Stimulated activated CD4-positive, alpha-beta T cell treated with anti-CD3 and anti-CD28 coated beads, Interleukin-2, amount 100 ng/mL, for 48 hours (primary cell): ENCODE data around the gene MDN1.
"Not testable (repeated sequence)": the region's sequence is repeated elsewhere in the genome, so short reads cannot be mapped to it uniquely, and the experiment has no call there.

Experiments used
- DNase-seq, 2 donors: peaks; one replicate each; pipeline ENCODE4 v3.0.0-alpha.2; 2020

The MDN1 gene

DNA sequence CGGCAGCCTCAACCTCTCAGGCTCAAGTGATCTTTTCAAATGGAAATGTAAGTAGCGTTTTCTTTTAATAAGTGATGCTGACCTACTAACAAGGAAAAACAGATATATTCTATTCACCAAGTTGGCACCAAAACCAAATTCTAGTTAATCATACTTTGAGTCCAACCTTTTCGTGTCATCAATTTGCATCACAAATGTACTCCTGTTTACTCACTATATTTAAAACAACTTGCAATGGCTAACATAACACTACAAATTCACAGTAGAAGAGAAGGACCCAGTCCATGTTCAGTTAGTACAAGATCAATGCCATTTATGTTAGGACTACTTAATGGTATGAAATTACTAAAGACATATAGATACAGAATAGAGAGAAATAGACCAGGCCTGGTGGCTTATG is 50.0 kb downstream of the MDN1 start:
- no peak for DNase-seq

DNA sequence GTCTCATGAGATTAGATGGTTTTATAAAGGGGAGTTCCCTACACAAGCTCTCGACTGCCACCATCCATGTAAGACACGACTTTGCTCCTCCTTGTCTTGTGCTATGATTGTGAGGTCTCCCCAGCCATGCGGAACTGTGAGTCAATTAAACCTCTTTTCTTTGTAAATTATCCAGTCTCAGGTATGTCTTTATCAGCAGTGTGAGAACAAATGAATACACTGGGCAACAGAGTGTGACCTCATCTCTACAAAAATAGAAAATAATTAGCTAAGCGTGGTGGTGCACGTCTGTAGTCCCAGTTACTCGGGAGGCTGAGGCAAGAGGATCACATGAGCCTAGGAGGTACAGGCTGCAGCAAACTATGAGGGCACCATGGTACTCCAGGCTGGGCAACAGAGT is 51.3 kb downstream of the MDN1 start:
- DNase-seq = no peak

DNA sequence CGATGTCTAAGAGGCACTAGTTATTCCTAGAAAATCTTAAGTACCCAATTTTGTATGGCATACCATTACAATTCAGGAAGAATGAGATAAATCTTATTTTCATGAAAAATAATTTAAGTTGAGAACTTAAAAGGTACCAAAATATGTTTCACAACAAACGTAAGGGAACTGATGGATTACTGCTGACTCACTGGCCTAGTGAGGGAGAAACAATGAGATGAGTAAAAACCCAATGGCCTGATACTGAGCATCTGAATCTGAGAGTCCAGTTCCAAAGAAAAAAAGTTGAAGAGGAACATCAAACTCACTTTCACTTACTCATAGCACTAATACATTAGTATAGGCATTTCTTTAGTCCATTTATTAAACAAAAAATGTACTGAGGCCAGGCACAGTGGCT is 56.0 kb downstream of the MDN1 start:
- no peak for DNase-seq

DNA sequence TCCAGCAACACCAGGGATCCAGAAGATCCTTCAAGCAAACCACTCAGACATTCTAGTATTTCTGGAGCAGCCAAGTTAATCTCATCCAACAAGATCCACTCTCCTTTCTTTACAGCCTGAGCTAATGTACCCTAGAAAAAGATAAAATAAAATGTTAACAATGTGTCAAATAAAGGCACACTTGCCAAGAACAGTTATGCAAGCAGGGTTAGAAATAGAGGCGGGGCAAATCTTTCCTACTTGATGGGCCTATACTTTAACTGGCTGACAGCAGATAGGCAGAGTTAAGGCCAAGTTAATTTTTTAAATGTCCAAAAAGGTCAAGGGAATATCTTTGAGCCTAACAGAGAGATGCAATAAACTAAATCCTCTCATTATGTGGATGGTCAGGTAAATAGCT is 60.8 kb downstream of the MDN1 start:
- no peak for DNase-seq

DNA sequence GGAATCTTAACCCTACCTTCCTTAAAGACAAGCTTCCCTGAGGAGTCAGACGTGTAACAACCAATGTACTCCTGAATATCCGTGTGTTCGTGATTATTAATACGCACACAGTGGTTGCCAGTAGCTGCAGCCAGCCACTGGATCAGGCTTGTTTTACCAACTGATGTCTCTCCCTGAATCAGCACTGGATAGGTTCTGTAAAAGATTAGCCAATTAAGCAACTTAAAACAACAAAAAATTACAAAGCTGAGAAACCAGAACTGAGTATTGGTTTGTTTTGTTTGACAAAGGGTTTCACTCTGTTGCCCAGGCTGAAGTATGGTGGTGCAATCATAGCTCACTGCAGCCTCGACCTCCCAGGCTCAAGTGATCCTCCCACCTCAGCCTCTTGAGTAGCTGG is 69.3 kb downstream of the MDN1 start:
- DNase-seq = no peak

DNA sequence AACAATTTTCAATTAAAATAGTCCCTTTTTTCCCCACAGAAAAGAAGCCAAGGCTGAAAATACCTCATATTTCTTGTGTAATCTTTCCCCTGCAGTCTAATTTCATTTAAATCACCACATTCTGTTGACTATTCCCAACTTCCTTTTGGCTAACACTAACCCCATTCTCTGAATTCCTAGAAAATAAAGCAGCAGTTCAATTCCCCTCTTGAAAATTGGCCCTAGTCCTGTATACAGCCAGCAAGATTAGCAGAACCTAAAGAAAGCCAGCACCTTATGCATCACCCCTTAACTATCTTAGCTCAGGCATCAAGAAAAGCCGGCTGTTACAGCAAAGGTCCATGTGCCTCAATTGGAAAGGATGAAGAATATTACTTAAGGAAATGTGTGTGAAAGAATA is 69.7 kb downstream of the MDN1 start:
- DNase-seq = no peak

DNA sequence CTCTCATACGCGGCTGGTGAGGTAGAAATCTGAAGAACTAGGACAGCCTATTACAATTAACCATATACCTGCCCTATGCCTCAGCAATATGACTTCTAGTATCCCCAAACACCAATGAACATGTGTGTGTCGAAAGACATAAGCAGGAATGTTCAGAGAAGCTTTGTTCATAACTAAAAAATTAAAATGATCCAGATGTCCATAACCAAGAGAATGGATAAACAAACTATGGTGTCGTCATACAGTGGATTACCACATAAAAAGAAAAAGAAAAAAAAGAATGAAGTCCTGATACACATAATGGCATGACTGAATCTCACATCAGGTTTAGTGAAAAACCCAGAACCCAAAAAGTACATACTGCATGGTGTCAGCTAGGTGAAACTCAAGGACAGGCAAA is 73.9 kb downstream of the MDN1 start:
- DNase-seq = no peak

DNA sequence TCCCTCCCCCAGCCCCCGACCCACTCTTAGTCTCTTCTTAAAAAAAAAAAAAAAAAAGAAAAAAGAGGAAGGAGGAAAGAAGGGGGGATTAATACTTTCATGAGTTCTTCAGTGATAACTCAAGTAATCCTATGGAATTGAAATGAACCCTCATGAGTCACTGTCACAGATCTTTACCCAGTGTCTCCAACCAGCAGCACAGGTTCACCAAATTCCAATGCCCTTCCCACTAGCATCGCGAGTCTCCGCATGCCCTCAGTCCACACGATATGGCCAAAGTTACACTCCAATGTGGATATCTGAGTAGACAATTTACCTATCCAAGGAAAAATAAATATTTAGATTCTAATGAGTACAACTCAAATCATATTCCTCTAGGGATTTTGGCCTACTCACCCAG is 74.5 kb downstream of the MDN1 start:
- no peak for DNase-seq

DNA sequence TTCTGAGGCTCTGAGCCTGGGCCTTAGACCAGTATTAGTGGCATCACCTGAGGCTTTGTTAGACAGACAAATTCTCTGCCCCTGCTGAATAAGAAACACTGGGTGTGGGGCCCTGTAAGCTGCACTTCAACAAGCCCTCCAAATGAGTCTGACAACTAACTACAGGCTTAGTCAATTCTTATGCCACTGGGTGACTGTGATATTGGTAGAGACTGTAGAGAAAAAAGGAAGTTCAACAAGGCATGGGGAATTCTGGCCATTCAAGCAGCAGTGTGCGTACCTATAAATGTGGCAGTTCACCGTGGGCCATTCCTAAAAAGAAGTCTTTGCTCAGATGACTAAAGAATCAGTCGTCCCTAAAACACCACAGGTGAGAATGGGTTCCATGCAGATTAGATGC is 82.7 kb downstream of the MDN1 start:
- DNase-seq = no peak

DNA sequence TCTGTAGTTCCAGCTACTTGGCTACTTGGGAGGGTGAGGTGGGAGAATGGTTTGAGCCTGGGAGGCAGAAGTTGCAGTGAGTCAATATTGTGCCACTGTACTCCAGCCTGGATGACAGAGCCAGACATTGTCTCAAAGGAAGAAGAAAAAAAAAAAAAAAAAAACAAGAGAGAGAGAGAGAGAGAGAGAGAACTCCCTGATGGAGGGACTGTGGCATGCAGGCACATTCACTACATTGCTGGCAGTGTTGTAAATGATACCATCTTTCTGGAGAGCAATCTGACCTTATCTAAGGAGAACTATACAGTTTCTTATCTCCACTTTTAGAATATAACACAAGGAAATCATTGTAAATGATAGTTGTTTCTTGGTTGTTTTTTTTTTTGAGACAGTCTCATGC is 85.1 kb downstream of the MDN1 start:
- no peak for DNase-seq

DNA sequence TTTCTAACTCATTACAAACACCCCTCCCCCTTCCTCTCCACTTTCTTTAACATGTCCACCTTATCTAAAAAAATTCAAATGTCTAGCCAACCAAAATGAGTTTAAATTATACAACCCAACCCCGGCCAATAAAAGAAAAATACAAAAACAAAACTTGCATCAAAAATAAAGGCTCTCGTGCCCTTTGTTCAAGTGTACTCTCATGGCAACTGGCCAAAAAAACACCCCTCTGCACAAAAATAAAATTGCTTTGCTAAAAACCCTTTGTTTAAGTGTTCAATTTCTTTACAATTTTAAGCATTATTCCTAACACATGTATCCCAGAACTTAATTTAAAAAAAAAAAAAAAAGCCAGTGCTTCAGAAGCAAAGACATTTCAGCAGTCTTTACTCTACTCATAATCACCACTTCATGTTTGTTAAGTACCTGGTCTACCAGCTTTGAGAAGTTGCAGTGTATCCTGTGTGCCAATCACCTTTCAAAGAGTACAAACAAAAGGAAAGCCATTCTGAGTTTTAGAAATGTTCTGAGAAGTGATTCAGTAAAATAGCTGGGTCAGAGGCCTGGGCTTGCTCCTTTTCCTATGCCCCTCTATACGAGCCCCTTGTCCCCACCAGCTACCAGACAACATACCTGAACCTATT is 87.5 kb downstream of the MDN1 start:
- no peak for DNase-seq

DNA sequence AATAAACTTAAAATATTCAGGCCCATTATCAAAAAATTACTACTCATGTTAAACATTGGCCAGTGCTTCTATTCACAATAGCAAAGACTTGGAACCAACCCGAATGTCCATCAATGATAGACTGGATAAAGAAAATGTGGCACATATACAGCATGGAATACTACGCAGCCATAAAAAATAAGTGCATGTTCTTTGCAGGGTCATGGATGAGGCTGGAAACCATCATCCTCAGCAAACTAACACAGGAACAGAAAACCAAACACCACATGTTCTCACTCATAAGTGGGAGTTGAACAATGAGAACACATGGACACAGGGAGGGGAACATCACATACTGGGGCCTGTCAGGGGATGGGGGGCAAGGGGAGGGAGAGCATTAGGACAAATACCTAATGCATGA is 88.3 kb downstream of the MDN1 start:
- DNase-seq = not testable (repeated sequence)

DNA sequence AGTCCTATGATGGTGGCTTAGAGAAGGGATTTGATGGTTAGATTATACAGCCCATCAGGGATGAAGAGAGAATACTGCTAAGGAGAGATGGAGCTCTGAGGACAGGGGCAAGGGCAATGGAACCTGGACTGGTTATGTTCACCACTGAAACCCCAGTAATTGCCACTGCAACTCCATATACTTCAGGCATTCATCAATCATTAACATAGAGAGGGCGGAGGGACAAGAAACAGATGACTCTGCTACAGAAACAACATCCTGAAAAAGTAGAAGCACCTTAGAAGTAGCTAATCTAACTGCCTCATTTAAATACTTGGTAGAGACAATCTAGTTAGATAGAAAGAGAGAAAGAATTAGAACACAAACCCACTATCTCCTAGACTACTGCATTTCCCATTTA is 89.8 kb downstream of the MDN1 start:
- DNase-seq = no peak

DNA sequence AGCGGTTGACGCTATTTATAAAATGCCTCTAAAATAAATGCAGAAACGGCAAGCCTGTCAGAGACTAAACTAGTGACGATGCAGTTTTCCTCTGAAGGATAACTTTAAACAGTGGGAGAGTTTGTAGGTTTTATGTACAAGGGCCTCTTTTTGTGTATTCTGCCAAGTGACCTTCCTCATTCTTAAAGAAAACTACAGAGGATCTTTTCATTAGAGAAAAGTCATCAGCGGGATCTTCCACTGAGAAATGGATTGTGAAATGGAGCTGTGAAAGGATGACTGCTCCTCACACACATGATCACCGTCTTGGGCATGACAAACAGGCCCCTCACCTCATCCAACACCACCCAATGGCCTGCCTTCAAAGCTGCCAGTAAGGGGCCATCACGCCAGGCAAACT is 92.1 kb downstream of the MDN1 start:
- DNase-seq = no peak

DNA sequence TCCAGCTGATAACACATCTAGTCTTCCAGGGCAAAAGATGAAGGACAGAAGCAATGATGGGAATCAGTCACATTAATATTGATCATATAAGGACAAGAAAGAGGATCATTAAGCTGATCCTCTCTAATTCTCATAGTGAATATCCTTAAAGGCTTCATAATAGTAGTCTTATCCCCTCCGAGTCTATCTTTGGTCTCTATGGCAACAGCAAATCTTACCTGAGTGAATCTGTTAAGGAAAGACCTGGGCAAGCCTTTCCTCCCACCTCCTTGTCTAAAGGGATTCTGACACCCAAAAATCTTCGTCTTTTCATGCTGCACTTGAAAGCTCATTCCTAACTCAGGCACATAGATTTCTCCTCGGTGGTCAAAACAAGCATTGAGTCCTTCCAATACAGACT is 94.6 kb downstream of the MDN1 start:
- no peak for DNase-seq

DNA sequence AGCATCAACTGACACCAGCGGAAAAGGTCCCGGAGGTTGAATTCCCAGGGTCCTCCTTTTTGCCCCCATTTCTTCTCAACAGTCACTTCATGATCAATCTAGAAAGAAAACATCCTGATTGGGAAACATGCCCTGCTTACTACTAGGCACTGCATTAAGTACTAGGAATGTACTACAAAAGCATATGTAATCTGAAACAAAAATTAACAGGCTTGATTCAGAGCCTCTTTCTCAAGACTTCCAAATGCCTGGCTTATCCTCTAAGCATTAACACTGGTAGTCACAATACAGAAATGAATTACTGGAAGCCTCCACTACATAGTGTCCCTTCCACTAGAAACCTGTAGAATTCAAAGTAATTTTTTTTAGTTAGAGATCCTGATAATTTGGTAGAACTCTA is 96.5 kb downstream of the MDN1 start:
- DNase-seq = no peak

DNA sequence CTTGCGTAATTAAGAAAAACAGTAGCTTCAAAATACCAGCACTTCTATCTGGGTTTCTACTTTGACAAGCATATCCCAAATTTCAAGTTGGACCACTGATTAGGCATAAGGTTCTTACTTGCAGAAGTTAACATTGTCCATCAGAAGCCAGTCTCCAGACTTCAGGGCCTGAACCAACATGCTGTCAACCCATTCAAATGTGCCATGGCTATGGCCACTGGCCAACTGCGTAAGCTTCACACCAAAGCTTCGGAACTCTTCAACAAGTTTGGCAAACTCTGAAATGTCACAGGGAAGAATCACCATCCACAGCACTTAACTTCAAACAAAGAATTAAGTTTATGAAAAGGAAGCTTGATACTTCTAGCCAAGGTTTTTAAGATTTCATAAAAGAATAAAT is 103.1 kb downstream of the MDN1 start:
- no peak for DNase-seq

DNA sequence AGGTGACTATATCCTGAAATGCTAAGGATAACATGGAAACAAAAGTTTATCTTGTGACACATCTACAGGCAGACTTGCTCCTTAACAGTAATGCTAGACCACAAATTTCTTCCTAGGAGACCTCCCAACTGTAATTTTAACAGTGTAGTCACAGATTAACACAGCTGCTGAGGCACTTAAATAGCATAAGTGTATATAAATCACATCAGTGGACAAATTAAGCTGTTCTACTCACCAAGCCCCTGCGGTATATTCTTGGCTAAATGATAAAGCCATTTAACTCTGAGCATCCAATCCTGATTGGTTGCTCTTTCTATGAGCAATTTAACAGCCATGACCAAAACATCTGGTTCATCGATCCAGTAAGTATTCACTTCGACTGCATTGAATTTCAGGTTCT is 107.8 kb downstream of the MDN1 start:
- DNase-seq = no peak

DNA sequence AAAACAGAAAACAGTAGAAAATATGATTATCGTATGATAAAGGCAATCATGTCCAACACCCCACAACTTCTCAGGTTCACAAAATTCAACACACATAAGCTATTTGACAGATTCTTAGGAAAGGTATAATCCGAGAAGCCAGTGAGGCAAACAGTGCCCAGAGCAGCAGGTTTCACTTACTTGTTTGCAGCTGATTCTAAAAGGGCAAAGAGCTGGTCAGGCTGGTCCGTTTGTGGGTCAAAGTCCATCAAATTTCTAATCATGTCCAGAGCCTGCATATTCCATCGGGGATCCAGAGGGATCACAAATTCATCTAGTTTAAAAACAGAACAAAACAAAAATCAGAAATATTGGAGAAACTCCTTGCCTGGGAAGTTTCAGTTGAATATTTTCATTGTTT is 111.3 kb downstream of the MDN1 start:
- DNase-seq = no peak

DNA sequence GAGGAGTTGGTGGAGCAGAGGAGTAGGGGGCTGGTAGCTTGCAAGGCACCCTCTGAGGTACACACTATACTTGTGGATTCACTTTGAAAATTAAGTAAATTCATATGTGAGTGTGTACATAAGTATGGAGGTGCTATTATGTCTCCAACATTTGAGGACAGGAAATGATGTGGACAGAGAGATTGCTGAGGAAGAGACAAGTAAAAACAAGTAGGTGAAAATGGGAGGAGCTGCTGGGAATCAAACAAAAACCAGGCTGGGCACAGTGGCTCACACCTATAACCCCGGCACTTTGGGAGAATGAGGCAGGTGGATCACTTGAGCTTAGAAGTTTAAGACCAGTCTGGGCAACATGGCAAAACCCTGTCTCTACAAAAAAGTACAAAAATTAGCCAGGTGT is 111.8 kb downstream of the MDN1 start:
- no peak for DNase-seq

DNA sequence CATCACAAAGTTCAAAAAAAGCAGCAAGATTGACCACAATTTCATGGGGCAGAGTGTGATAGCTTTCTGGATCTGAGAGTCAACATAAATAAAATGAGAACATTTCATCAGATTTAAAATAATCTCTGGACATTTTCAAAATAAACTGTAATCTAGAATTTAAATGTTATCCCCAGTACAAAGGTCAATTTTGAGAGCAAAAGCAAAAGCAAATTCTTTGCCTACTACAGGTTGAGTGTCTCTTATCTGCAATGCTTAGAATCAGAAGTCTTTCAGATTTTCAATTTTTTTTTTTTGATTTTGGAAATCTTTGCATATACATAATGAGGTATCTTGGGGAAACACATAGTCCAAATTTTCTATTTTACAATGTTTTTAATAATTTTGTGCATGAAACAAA is 113.5 kb downstream of the MDN1 start:
- DNase-seq = no peak

DNA sequence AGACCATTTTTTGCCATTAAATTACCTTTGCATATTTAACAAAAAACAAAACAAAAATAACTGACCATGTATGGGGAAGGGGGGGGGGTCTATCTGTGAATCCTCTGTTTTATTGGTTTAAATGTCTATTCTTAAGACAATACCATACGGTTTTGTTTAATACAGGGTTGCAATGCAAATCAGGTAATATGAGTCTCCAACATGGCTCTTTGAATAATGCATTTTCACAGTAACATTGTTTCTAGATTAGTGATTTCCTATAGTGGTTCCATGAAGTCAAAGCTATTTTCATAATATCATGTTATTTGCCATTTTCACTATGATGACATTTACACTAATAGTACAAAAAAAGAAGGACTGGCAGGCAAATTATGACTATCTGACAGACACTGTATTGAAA is 116.3 kb downstream of the MDN1 start:
- no peak for DNase-seq

DNA sequence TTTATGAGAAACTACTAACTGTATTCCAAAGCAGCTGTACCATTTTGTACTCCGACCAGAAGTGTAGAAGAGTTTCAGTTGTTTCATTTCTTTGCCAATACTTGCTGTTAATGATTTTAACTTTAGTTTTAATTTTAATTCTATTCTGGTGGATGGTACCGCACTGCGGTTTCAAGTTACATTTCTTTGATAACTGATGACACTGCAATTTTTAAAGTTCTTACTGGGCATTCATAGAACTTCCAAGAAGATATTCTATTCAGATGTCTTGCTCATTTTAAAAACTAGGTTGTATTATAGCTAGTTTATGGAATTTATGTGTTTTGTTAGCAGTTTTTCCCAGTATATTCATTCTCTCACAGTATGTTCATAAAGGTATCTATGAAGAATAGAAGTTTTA is 117.2 kb downstream of the MDN1 start:
- DNase-seq = no peak

DNA sequence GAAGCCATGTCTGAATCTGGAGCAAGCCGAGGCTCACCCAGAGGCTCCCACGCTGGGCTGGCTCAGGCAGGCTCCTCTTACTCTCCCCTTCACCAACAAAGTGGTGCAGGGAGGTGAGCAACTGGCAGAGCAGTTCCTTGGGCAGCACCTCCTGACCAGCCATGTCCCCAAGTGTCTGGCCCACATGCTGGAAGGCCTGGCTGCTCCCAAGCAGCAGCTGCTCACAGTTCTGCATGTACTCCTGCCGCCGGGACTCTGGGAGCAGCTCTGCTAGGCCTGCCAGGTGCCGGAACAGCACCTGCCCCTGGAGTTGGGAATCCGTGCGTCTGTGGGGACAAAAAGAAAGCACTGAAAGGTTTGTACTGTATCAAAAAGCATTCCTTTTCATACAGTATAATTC is 123.9 kb downstream of the MDN1 start:
- no peak for DNase-seq

DNA sequence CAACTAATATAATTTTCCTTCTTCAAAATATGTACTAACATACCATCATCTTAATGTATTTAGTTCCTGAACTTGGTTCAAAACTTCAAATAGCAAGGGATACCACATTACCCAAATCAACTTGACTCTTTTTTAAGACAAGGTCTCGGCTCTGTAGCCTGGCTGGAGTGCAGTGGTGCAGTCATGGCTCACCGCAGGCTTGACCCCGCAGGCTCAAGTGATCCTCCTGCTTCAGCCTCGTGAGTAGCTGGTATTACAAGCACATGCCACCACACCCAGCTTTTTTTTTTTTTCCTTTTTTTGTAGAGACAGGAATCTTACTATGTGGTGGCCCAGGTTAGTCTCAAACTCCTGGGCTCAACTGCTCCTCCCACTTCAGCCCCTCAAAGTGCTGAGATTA is 125.2 kb downstream of the MDN1 start:
- no peak for DNase-seq

DNA sequence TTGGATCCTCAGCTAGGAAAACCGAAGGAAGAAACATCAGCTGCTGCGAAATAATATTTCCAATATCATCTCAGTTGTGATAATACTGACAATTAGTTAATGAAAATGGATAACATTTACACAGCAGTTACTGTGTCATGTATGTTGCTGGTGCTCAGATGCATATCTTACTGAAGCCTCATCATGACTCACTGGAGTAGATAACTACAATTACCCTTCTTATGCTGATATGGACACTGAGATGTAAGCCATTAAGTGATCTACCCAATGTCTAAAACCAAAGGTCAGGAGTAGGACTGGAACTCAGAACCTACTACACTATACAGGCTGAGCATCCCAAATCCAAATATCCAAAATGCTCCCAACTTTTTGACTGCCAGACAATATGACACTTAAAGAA is 126.4 kb downstream of the MDN1 start:
- no peak for DNase-seq
